Nephron (organoid): Measurements from ENCODE around the gene CAMTA1.

ENCODE experiments used
- H3K27ac Mint-ChIP-seq, 3 experiments: 2 replicates each; pipeline ENCODE4 v1.8.0; 2020; ENCODE audit warnings: mixed read lengths in 3 of 3, mild to moderate bottlenecking in 2 of 3, moderate library complexity in 1 of 3
- H3K27me3 Mint-ChIP-seq: 2 replicates; pipeline ENCODE4 v1.8.0; 2021; ENCODE audit warnings: low read depth, mild to moderate bottlenecking, moderate library complexity, mixed read lengths
- H3K36me3 Mint-ChIP-seq: 2 replicates; pipeline ENCODE4 v1.8.0; 2020; ENCODE audit warnings: low read depth, mixed read lengths
- H3K4me1 Mint-ChIP-seq: 2 replicates; pipeline ENCODE4 v1.8.0; 2020; ENCODE audit warnings: mixed read lengths
- H3K4me3 Mint-ChIP-seq, 3 experiments: 2 replicates each; pipeline ENCODE4 v1.8.0; 2020; ENCODE audit warnings: mild to moderate bottlenecking in 3 of 3, mixed read lengths in 3 of 3, moderate library complexity in 2 of 3
- H3K9me3 Mint-ChIP-seq: 2 replicates; pipeline ENCODE4 v1.8.0; 2020; ENCODE audit warnings: mixed read lengths
- CTCF ChIP-seq, 3 experiments: fragments of 200-600 bp; sonication (generic); IDR thresholded peaks; one replicate each; pipeline ENCODE4 v1.5.0; 2021; ENCODE audit warnings: antibody characterized with exemption in 3 of 3; ENCODE audit not compliant: unreplicated experiment in 3 of 3

Gene CAMTA1

GRCh38 chr1:7616076-7616832 is 831.0 kb downstream of the CAMTA1 start:
- TF ChIP-seq CTCF (IDR thresholded peaks at IDR 0.05; ENCODE audit: unreplicated experiment in 3 of 3), result no peak
- Mint-ChIP-seq H3K9me3 (no peaks in the 10 kb centered on the region), H3K4me3 (no peak overlapping the region)

GRCh38 chr1:7616953-7617352 is 831.7 kb downstream of the CAMTA1 start:
- H3K27me3 Mint-ChIP-seq, result peaks cover 24% of the 10 kb centered on the region
- H3K36me3 Mint-ChIP-seq, result no peaks in the 10 kb centered on the region
- no peaks in the 10 kb centered on the region for H3K9me3 Mint-ChIP-seq
- H3K27ac Mint-ChIP-seq, result no peak overlapping the region
- TF ChIP-seq CTCF (IDR thresholded peaks at IDR 0.05; ENCODE audit: unreplicated experiment in 3 of 3), result no peak
- H3K4me1 Mint-ChIP-seq, result peaks cover 8% of the 10 kb centered on the region
- no peak overlapping the region for H3K4me3 Mint-ChIP-seq

More at GRCh38 chr1:7616076-7616832, 831.0 kb downstream of the CAMTA1 start:
- H3K36me3 Mint-ChIP-seq, result no peaks in the 10 kb centered on the region
- H3K4me1 Mint-ChIP-seq, result peaks cover 8% of the 10 kb centered on the region
- no peak overlapping the region for H3K27ac Mint-ChIP-seq
- peaks cover 24% of the 10 kb centered on the region for H3K27me3 Mint-ChIP-seq

- Mint-ChIP-seq H3K36me3 (no peaks in the 10 kb centered on the region), H3K27ac (no peak overlapping the region), H3K27me3 (peaks cover 26% of the 10 kb centered on the region), H3K4me1 (peaks cover 15% of the 10 kb centered on the region), H3K4me3 (no peak overlapping the region), H3K9me3 (no peaks in the 10 kb centered on the region)
- no peak for TF ChIP-seq CTCF (IDR thresholded peaks at IDR 0.05; ENCODE audit: unreplicated experiment in 3 of 3)
These were observed 832.6 kb downstream of the CAMTA1 start for GRCh38 chr1:7617826-7618225.

- no peak overlapping the region for H3K4me3 Mint-ChIP-seq
- H3K36me3 Mint-ChIP-seq, result no peaks in the 10 kb centered on the region
- H3K27me3 Mint-ChIP-seq, result peaks cover 44% of the 10 kb centered on the region
- H3K27ac Mint-ChIP-seq, result no peak overlapping the region
- peaks cover 15% of the 10 kb centered on the region for H3K4me1 Mint-ChIP-seq
- no peaks in the 10 kb centered on the region for H3K9me3 Mint-ChIP-seq
- no peak for TF ChIP-seq CTCF (IDR thresholded peaks at IDR 0.05; ENCODE audit: unreplicated experiment in 3 of 3)
These were observed 834.9 kb downstream of the CAMTA1 start for GRCh38 chr1:7620196-7620595.

- no peaks in the 10 kb centered on the region for H3K36me3 Mint-ChIP-seq
- no peak overlapping the region for H3K27ac Mint-ChIP-seq
- no peaks in the 10 kb centered on the region for H3K9me3 Mint-ChIP-seq
These were observed 836.3 kb downstream of the CAMTA1 start for GRCh38 chr1:7621334-7622219.

More at GRCh38 chr1:7621334-7622219, 836.3 kb downstream of the CAMTA1 start:
- Mint-ChIP-seq H3K4me3 (no peak overlapping the region), H3K4me1 (peaks cover 15% of the 10 kb centered on the region), H3K27me3 (peaks cover 51% of the 10 kb centered on the region)
- TF ChIP-seq CTCF (IDR thresholded peaks at IDR 0.05; ENCODE audit: unreplicated experiment in 3 of 3), result no peak
